Peyer's patch (tissue), 4 donors: ENCODE results near the gene SPIN1. TPM values are rescaled to one million over a fixed set of nuclear protein-coding genes. Genes with fewer than 3 reads are reported as not detected.

Source experiments
- DNase-seq, 3 donors: peaks; one replicate each; pipeline ENCODE4 v3.0.0-alpha.2; 2017 to 2019
- H3K27ac ChIP-seq, 4 donors: fragments of 200-600 bp; sonication (generic); one replicate each; pipeline ENCODE4 v1.5.1; 2016 to 2019
- H3K27me3 ChIP-seq, 2 donors: fragments of 200-600 bp; sonication (generic); one replicate each; pipeline ENCODE4 v1.5.1; 2019
- H3K36me3 ChIP-seq, 3 donors: fragments of 200-600 bp; sonication (generic); one replicate each; pipeline ENCODE4 v1.5.1; 2016 to 2019
- H3K4me1 ChIP-seq, 4 donors: fragments of 200-600 bp; sonication (generic); one replicate each; pipeline ENCODE4 v1.5.1; 2016 to 2019
- H3K4me3 ChIP-seq, 4 donors: fragments of 200-600 bp; sonication (generic); 1 replicate in 3 of 4; 2 replicates in 1 of 4; pipeline ENCODE4 v1.5.1; 2016 to 2019; ENCODE audit warnings: mild to moderate bottlenecking in 1 of 4
- H3K9me3 ChIP-seq, 4 donors: fragments of 200-600 bp; sonication (generic); one replicate each; pipeline ENCODE4 v1.5.1; 2016 to 2019; ENCODE audit warnings: mild to moderate bottlenecking in 1 of 4
- POLR2A ChIP-seq, 2 donors: fragments of 450-650 bp; IDR thresholded peaks; one replicate each; pipeline ENCODE4 v1.5.1; 2017; ENCODE audit warnings: antibody characterized with exemption in 2 of 2, mild to moderate bottlenecking in 2 of 2, moderate library complexity in 2 of 2
- total RNA-seq, 4 donors: library from RNA; depleted of rRNA; stranded (reverse); fragments of >200 nt; gene quantifications; one replicate each; pipeline ENCODE4 v1.1.0, GENCODE V29; 2016
- TF ChIP-seq, protein P1 (sequence below), 6 experiments: fragments of 450-650 bp in 4 of 6; fragments of 200-600 bp in 2 of 6; sonication (generic) in 1 of 6; IDR thresholded peaks; one replicate each; pipeline ENCODE4 v1.5.1; 2017 to 2019; ENCODE audit warnings: antibody characterized with exemption in 6 of 6, mild to moderate bottlenecking in 3 of 6, moderate library complexity in 1 of 6

SPIN1 gene
- total RNA-seq, 4 donors from 2014 or later, result 48.9 to 57.8 (median 53.7) TPM

DNA sequence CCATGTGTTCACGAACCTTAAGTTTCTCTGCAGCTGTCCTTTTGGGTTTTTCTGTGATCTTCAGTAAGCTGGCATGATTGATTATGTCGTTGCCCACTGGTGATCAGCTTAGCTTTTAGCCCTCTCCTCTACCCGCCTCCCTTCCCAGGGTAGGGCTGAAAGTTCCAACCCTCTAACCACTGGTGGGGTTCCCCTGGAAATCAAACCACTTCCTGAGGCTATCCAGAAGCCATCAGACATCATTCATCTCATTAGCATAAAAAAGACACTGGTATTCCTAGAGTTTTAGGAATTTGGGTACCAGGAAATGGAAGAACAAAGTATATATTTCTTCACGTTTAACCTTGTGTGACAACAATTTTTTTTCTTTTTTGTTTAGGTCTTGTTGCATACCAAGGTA is 29.8 kb downstream of the SPIN1 start:
- H3K27ac ChIP-seq, result no peak overlapping the region
- H3K4me3 ChIP-seq, result no peak overlapping the region
- TF ChIP-seq, protein P1, sequence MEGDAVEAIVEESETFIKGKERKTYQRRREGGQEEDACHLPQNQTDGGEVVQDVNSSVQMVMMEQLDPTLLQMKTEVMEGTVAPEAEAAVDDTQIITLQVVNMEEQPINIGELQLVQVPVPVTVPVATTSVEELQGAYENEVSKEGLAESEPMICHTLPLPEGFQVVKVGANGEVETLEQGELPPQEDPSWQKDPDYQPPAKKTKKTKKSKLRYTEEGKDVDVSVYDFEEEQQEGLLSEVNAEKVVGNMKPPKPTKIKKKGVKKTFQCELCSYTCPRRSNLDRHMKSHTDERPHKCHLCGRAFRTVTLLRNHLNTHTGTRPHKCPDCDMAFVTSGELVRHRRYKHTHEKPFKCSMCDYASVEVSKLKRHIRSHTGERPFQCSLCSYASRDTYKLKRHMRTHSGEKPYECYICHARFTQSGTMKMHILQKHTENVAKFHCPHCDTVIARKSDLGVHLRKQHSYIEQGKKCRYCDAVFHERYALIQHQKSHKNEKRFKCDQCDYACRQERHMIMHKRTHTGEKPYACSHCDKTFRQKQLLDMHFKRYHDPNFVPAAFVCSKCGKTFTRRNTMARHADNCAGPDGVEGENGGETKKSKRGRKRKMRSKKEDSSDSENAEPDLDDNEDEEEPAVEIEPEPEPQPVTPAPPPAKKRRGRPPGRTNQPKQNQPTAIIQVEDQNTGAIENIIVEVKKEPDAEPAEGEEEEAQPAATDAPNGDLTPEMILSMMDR (IDR thresholded peaks at IDR 0.05), result no peak
- TF ChIP-seq POLR2A (IDR thresholded peaks at IDR 0.05), result no peak
- H3K4me1 ChIP-seq, result no peaks in the 10 kb centered on the region
- H3K9me3 ChIP-seq, result peaks cover 0 to 21% (median 5%) of the 10 kb centered on the region in 4 donors
- no peak for DNase-seq
- peaks cover 0 to 40% (median 0%) of the 10 kb centered on the region in 3 donors for H3K36me3 ChIP-seq
- H3K27me3 ChIP-seq, result no peaks in the 10 kb centered on the region

- no peaks in the 10 kb centered on the region for H3K4me1 ChIP-seq
- H3K4me3 ChIP-seq, result no peak overlapping the region
- DNase-seq, result no peak
- H3K27me3 ChIP-seq, result no peaks in the 10 kb centered on the region
- H3K27ac ChIP-seq, result no peak overlapping the region
- H3K9me3 ChIP-seq, result peaks cover 0 to 20% (median 3%) of the 10 kb centered on the region in 4 donors
- TF ChIP-seq, protein P1 (IDR thresholded peaks at IDR 0.05), result no peak
- no peak for TF ChIP-seq POLR2A (IDR thresholded peaks at IDR 0.05)
- peaks cover 0 to 34% (median 0%) of the 10 kb centered on the region in 3 donors for H3K36me3 ChIP-seq
Observed at GRCh38 chr9:88418715-88419540, 30.7 kb downstream of the SPIN1 start.

DNA sequence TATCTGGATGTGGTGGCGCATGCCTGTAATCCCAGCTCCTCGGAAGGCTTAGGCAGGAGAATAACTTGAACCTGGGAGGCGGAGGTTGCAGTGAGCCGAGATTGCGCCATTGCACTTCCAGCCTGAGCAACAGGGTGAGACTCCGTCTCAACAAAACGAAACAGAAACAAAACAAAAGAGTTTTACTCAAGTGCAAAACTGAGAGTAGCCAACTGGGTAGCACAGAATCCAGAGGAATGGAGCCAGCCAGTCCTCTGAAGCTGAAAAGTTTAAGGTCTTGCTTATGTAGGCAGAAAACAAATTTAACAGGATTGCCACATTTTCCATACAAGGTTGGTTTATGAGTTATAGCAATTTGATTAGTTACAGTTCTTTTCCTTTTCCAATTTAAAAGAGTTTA is 32.0 kb downstream of the SPIN1 start:
- no peaks in the 10 kb centered on the region for H3K4me1 ChIP-seq
- no peak for DNase-seq

DNA sequence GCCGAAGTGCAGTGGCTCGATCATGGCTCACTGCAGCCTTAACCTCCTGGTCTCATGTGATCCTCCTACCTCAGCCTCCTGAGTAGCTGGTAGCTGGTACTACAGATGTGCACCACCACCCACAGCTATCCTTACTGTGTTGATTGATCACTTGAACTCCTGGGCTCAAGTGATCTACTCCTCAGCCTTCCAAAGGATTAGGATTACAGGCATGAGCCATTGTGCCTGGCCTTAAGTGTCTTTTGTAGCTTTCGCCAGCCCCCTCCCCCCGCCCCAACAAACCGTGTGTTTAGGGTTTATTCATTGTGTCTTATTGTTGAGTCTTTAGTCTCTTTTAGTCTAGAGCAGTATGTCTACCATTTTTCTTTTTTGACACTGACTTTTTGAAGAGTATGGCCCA is 33.1 kb downstream of the SPIN1 start:
- no peak overlapping the region for H3K27ac ChIP-seq
- peaks cover 0 to 30% (median 0%) of the 10 kb centered on the region in 3 donors for H3K36me3 ChIP-seq
- H3K9me3 ChIP-seq, result peaks cover 0 to 14% (median 0%) of the 10 kb centered on the region in 4 donors
- H3K4me1 ChIP-seq, result no peaks in the 10 kb centered on the region
- no peak overlapping the region for H3K4me3 ChIP-seq
- no peaks in the 10 kb centered on the region for H3K27me3 ChIP-seq
- no peak for DNase-seq
- TF ChIP-seq, protein P1 (IDR thresholded peaks at IDR 0.05), result no peak
- TF ChIP-seq POLR2A (IDR thresholded peaks at IDR 0.05), result no peak

More for the DNA sequence above, 32.0 kb downstream of the SPIN1 start:
- peaks cover 0 to 14% (median 0%) of the 10 kb centered on the region in 4 donors for H3K9me3 ChIP-seq
- peaks cover 0 to 30% (median 0%) of the 10 kb centered on the region in 3 donors for H3K36me3 ChIP-seq
- no peaks in the 10 kb centered on the region for H3K27me3 ChIP-seq
- H3K27ac ChIP-seq, result no peak overlapping the region
- TF ChIP-seq, protein P1 (IDR thresholded peaks at IDR 0.05), result no peak
- TF ChIP-seq POLR2A (IDR thresholded peaks at IDR 0.05), result no peak
- H3K4me3 ChIP-seq, result no peak overlapping the region

DNA sequence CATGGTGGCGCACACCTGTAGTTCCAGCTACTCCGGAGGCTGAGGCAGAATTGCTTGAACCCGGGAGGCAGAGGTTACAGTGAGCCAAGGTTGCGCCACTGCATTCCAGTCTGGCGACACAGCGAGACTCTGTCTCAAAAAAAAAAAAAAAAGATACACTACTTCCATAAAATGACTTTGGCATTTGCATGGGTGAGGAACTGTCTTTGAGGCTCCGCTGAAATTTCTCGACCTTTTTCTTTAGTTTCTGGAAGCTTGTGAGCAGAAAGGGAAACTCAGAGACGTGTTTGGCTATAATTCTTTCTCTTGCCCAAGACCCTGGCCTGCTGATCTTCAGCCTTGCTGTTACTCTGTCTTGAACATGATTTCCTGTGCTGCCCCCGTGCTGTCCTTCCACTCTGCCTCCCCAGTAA is 37.3 kb downstream of the SPIN1 start:
- DNase-seq, result no peak
- no peaks in the 10 kb centered on the region for H3K27me3 ChIP-seq
- TF ChIP-seq, protein P1 (IDR thresholded peaks at IDR 0.05), result no peak
- TF ChIP-seq POLR2A (IDR thresholded peaks at IDR 0.05), result no peak
- no peaks in the 10 kb centered on the region for H3K9me3 ChIP-seq
- H3K27ac ChIP-seq, result peak overlapping the region in 1 of 4 donors; percentile 13
- no peak overlapping the region for H3K4me3 ChIP-seq
- no peaks in the 10 kb centered on the region for H3K4me1 ChIP-seq
- peaks cover 0 to 11% (median 0%) of the 10 kb centered on the region in 3 donors for H3K36me3 ChIP-seq
